ENCODE data around the gene SESTD1. TPM values are rescaled to one million over a fixed set of nuclear protein-coding genes. Genes with fewer than 3 reads are reported as not detected.
A peak's percentile ranks its signal among the peaks of the same experiment; 100 is the strongest.
"Not testable (repeated sequence)": the region's sequence is repeated elsewhere in the genome, so short reads cannot be mapped to it uniquely, and the experiment has no call there.

SESTD1 gene
- total and polyA plus RNA-seq, 2 experiments from 2014 or later = 10.5 to 19.4 TPM

DNA sequence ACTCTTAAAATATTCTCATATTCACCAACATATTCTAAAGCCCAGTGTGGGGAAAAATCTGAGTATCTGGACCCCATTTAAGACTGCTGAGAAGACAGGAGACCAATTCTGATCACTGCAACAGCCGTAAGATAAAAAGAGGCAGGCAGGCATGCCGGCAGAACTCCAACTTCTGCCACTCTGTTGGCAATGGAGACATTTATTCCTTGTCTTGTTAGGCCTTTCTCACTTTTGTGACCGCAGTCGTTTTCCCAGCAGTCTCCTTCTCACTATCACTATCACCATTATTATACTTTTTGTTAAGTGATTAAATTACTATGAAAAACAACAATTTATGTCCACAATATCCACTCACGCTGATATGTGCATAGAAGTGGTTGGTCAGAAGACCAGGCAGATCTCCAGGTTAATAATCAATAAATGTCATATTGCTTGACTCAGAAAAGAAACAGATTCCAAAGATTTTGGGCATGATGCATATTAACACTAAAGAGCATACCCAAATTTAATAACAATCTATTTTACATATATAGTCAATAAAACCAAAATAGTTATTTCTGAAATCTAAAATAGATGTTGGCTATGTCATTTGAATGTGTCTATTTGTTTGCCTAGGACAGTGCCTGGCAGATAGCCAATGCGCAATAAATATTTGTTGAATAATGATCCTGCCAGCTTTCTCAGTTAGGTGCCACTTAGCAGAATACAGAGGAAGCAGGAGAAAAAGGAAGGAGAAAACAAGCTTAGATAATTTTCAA, 38.2 kb downstream of the SESTD1 start:
- no peaks in the 10 kb centered on the region for H3K9me3 ChIP-seq (ENCODE audit: low read depth)
- no peak overlapping the region for H3K4me3 ChIP-seq
- H3K27me3 ChIP-seq = no peaks in the 10 kb centered on the region
- TF ChIP-seq, protein P1, sequence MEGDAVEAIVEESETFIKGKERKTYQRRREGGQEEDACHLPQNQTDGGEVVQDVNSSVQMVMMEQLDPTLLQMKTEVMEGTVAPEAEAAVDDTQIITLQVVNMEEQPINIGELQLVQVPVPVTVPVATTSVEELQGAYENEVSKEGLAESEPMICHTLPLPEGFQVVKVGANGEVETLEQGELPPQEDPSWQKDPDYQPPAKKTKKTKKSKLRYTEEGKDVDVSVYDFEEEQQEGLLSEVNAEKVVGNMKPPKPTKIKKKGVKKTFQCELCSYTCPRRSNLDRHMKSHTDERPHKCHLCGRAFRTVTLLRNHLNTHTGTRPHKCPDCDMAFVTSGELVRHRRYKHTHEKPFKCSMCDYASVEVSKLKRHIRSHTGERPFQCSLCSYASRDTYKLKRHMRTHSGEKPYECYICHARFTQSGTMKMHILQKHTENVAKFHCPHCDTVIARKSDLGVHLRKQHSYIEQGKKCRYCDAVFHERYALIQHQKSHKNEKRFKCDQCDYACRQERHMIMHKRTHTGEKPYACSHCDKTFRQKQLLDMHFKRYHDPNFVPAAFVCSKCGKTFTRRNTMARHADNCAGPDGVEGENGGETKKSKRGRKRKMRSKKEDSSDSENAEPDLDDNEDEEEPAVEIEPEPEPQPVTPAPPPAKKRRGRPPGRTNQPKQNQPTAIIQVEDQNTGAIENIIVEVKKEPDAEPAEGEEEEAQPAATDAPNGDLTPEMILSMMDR (IDR thresholded peaks at IDR 0.05; ENCODE audit: low read depth, low read length) = no peak
- no peaks in the 10 kb centered on the region for H3K36me3 ChIP-seq
- H3K4me1 ChIP-seq (ENCODE audit: low read depth) = peaks cover 6% of the 10 kb centered on the region
- no peak for DNase-seq (ENCODE audit: low read depth in 1 of 2, low spot score in 1 of 2)
- no peak overlapping the region for H3K27ac ChIP-seq

DNA sequence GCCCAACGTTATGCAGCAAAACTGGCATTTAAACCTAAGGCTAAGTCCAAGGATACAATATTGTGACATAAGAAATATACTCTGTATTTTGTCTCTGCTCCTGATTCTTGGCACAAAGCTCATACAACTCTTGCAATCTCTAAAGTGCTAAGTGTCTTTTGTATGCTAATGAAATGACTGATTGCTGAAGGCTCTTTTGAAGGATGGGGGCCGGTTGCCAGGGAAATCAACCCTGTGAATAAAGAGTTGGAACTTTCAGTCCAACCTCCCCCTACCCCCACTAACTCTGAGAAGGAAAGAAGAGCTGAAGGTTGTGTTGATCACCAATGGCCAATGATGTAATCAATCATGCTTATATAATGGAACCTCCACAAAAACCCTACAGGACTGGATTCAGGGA, 40.3 kb downstream of the SESTD1 start:
- no peak overlapping the region for H3K4me3 ChIP-seq
- no peaks in the 10 kb centered on the region for H3K36me3 ChIP-seq
- no peaks in the 10 kb centered on the region for H3K9me3 ChIP-seq (ENCODE audit: low read depth)
- H3K27ac ChIP-seq = no peak overlapping the region
- no peak for DNase-seq (ENCODE audit: low read depth in 1 of 2, low spot score in 1 of 2)
- H3K27me3 ChIP-seq = no peaks in the 10 kb centered on the region
- H3K4me1 ChIP-seq (ENCODE audit: low read depth) = peaks cover 6% of the 10 kb centered on the region
- TF ChIP-seq, protein P1 (IDR thresholded peaks at IDR 0.05; ENCODE audit: low read depth, low read length) = no peak

DNA sequence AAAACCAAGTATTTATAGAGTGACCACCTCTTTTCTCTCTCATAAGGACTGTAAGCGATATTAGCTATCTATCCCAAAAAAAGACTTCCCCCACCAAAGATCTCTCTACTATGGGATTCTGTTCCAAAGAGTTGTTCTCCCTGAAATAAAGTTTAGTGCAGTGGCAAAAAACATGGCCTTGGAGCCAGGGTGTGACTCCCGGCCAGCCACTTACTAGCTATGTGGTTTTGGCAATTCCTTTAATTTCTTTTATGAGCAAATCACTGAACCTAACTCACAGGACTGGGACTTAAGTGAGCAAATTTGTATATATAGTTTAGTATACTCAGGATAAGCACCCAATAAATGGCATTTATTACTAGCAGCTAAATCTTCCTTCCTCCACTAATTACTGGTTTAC, 42.6 kb downstream of the SESTD1 start:
- Histone ChIP-seq H3K27me3 (no peaks in the 10 kb centered on the region), H3K36me3 (no peaks in the 10 kb centered on the region), H3K4me1 (ENCODE audit: low read depth) (peaks cover 9% of the 10 kb centered on the region), H3K27ac (no peak overlapping the region), H3K4me3 (no peak overlapping the region), H3K9me3 (ENCODE audit: low read depth) (no peaks in the 10 kb centered on the region)
- TF ChIP-seq, protein P1 (IDR thresholded peaks at IDR 0.05; ENCODE audit: low read depth, low read length) = no peak
- no peak for DNase-seq (ENCODE audit: low read depth in 1 of 2, low spot score in 1 of 2)

DNA sequence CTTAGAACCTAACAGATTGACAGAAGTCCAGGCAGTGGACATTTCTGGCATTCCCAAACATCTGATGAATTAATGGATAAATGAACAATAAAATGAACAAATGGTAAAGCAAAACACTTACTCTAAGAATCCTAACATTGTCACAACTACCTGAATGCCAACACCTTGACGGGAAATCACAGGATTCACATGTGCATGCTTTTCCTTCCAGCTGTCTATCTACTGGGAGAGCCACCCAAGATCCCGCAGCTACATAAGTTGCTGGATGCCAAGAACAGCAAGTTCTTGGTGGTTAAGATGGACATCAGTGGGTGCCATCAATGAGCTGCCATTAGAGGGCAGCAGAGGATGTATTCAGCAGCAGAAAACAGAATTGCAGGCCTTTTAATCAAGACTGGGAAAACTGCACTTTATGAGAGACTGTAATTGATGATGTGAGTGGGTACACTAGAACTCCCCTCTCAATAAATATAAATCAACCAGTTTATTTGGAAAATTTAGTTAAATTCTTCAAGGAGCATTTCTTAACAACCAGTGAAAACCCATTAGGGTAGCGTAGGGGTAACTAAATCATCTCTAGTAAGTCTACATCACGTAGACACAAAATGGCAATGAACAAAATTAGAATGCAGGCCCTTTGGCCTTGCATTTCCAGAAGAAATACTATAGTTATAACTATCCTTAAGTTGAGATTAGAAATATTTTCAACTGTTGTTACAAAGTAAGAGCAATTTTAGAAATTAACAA, 45.6 kb downstream of the SESTD1 start:
- Histone ChIP-seq H3K27ac (no peak overlapping the region), H3K27me3 (no peaks in the 10 kb centered on the region), H3K4me1 (ENCODE audit: low read depth) (peaks cover 6% of the 10 kb centered on the region), H3K36me3 (no peaks in the 10 kb centered on the region), H3K4me3 (no peak overlapping the region), H3K9me3 (ENCODE audit: low read depth) (no peaks in the 10 kb centered on the region)
- TF ChIP-seq, protein P1 (IDR thresholded peaks at IDR 0.05; ENCODE audit: low read depth, low read length) = peak; percentile 98
- peak; percentile 71 to 93 for DNase-seq (ENCODE audit: low read depth in 1 of 2, low spot score in 1 of 2)

DNA sequence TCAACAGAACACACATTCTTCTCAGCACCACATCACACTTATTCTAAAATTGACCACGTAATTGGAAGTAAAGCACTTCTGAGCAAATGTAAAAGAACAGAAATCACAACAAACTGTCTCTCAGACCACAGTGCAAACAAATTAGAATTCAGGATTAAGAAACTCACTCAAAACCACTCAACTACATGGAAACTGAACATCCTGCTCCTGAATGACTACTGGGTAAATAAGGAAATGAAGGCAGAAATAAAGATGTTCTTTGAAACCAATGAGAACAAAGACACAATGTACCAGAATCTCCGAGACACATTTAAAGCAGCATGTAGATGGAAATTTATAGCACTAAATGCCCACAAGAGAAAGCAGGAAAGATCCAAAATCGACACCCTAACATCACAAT, 50.0 kb downstream of the SESTD1 start:
- H3K4me1 ChIP-seq (ENCODE audit: low read depth); H3K9me3 ChIP-seq (ENCODE audit: low read depth); DNase-seq (ENCODE audit: low read depth in 1 of 2, low spot score in 1 of 2); H3K36me3 ChIP-seq; H3K4me3 ChIP-seq; H3K27ac ChIP-seq; H3K27me3 ChIP-seq: not testable (repeated sequence)

DNA sequence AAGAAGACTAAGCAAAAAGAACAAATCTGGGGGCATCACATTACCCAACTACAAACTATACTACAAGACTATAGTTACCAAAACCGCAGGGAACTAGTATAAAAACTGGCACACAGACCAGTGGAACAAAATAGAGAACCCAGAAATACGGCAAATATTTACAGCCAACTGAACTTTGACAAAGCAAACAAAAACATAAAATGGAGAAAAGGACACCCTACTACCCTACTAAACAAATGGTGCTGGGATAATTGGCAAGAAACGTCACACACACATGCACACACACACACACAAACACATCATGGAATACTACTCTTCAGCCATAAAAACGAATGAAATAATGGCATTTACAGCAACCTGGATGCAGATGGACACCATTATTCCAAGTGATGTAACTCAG, 53.3 kb downstream of the SESTD1 start:
- no peak overlapping the region for H3K27ac ChIP-seq
- no peaks in the 10 kb centered on the region for H3K4me1 ChIP-seq (ENCODE audit: low read depth)
- DNase-seq (ENCODE audit: low read depth in 1 of 2, low spot score in 1 of 2) = no peak
- no peaks in the 10 kb centered on the region for H3K27me3 ChIP-seq
- TF ChIP-seq, protein P1 (IDR thresholded peaks at IDR 0.05; ENCODE audit: low read depth, low read length) = no peak
- H3K36me3 ChIP-seq = no peaks in the 10 kb centered on the region
- no peak overlapping the region for H3K4me3 ChIP-seq
- no peaks in the 10 kb centered on the region for H3K9me3 ChIP-seq (ENCODE audit: low read depth)

DNA sequence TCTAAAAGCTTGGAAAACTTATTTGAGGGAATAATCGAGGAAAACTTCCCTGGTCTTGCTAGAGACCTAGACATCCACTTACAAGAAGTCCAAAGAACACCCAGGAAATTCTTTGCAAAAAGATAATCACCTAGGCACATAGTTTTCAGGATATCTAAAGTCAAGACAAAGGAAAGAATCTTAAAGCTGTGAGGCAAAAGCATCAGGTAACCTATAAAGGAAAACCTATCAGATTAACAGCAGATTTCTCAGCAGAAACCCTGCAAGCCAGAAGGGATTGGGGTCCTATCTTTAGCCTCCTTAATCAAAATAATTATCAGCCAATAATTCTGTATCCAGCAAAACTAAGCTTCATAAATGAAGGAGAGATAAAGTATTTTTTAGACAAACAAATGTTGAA, 56.4 kb downstream of the SESTD1 start:
- DNase-seq (ENCODE audit: low read depth in 1 of 2, low spot score in 1 of 2); H3K27ac ChIP-seq; H3K36me3 ChIP-seq; H3K9me3 ChIP-seq (ENCODE audit: low read depth); H3K27me3 ChIP-seq; H3K4me3 ChIP-seq; H3K4me1 ChIP-seq (ENCODE audit: low read depth): not testable (repeated sequence)
